Fibroblast of lung (primary cell): ENCODE data around the gene TNP2.

ENCODE experiments used
- EZH2 ChIP-seq: IDR thresholded peaks from 2 replicates; pipeline ENCODE4 v1.5.1; 2012; ENCODE audit warnings: low read length, control low read depth, mild to moderate bottlenecking; ENCODE audit errors: missing control alignments
- TF ChIP-seq, protein P1 (sequence below), 2 donors: IDR thresholded peaks in 1 of 2; conservative IDR thresholded peaks in 1 of 2; 1 replicate in 1 of 2; 2 replicates in 1 of 2; pipeline ENCODE4 v1.5.1; 2011 to 2012; ENCODE audit warnings: low read length in 2 of 2, control low read depth in 1 of 2, inconsistent platforms in 1 of 2, low read depth in 1 of 2, mild to moderate bottlenecking in 1 of 2

DNA sequence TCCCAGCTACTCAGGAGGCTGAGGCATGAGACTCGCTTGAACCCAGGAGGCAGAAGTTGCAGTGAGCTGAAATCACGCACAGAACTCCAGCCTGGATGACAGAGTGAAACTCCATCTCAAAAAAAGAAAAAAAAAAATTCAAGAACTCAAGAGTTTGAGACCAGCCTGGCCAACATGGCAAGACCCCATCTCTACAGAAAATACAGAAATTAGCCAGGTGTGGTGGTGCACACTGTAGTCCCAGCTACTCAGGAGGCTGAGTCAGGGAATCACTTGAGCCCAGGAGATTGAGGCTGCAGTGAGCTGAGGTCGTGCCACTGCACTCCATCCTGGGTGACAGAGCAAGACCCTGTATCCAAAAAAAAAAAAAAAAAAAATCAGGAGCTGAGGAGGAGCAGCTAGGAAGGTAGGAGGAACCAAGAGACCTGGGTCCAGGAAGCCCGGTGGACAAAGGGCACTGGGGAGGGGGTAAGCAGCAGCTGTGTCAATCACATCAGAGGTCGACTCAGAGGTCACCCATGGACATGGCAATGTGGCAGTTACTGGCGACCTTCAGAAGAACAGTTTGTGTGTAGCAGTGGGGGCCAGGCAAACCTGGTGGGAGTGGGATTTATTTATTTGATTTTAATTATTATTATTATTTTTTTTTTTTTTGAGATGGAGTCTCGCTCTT, 23.1 kb upstream of the TNP2 start:
- TF ChIP-seq, protein P1, sequence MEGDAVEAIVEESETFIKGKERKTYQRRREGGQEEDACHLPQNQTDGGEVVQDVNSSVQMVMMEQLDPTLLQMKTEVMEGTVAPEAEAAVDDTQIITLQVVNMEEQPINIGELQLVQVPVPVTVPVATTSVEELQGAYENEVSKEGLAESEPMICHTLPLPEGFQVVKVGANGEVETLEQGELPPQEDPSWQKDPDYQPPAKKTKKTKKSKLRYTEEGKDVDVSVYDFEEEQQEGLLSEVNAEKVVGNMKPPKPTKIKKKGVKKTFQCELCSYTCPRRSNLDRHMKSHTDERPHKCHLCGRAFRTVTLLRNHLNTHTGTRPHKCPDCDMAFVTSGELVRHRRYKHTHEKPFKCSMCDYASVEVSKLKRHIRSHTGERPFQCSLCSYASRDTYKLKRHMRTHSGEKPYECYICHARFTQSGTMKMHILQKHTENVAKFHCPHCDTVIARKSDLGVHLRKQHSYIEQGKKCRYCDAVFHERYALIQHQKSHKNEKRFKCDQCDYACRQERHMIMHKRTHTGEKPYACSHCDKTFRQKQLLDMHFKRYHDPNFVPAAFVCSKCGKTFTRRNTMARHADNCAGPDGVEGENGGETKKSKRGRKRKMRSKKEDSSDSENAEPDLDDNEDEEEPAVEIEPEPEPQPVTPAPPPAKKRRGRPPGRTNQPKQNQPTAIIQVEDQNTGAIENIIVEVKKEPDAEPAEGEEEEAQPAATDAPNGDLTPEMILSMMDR (conservative IDR thresholded peaks at IDR 0.05 in 1 of 2, IDR thresholded peaks at IDR 0.05 in 1 of 2; ENCODE audit: low read depth in 1 of 2, low read length in 2 of 2), result no peak
- no peak for TF ChIP-seq EZH2
